ENCODE data around the gene PCDHGB6.
A peak's percentile ranks its signal among the peaks of the same experiment; 100 is the strongest.
"Not testable (repeated sequence)": the region's sequence is repeated elsewhere in the genome, so short reads cannot be mapped to it uniquely, and the experiment has no call there.

PCDHGB6 gene

GRCh38 chr5:141407790-141408505 is at the start of gene PCDHGB6:
Gene PCDHGB6, plus strand, starts transcription at chr5:141408021. Its CDS starts 182 bp downstream, at chr5:141408203.
- not testable (repeated sequence) for H3K36me3 Mint-ChIP-seq; H3K27ac Mint-ChIP-seq; DNase-seq (ENCODE audit: low spot score in 2 of 2); H3K4me1 Mint-ChIP-seq
- ATAC-seq: peak; percentile 54
- peaks cover 15% of the 10 kb centered on the region for H3K9me3 Mint-ChIP-seq
- peak within 1 kb of the TSS; percentile 38 for H3K4me3 Mint-ChIP-seq

- H3K9me3 Mint-ChIP-seq: peaks cover 10% of the 10 kb centered on the region
- H3K4me3 Mint-ChIP-seq: peak within 1 kb of the TSS; percentile 74
- DNase-seq (ENCODE audit: low spot score in 2 of 2) (no peak), ATAC-seq (peak; percentile 28)
- peaks cover 6% of the 10 kb centered on the region for H3K4me1 Mint-ChIP-seq
- peak within 1 kb of the TSS; percentile 63 for H3K27ac Mint-ChIP-seq
- H3K36me3 Mint-ChIP-seq: no peaks in the 10 kb centered on the region
Measured at GRCh38 chr5:141359790-141360426, 47.9 kb upstream of the PCDHGB6 start, which contains the start of gene PCDHGB2. Gene PCDHGB2, plus strand, starts transcription at chr5:141359994. Its CDS starts 142 bp downstream, at chr5:141360136.

GRCh38 chr5:141360685-141361084 is 47.1 kb upstream of the PCDHGB6 start:
- H3K9me3 Mint-ChIP-seq: peaks cover 16% of the 10 kb centered on the region
- H3K4me1 Mint-ChIP-seq: peaks cover 6% of the 10 kb centered on the region
- H3K27ac Mint-ChIP-seq: no peak overlapping the region
- H3K4me3 Mint-ChIP-seq: no peak overlapping the region
- ATAC-seq (no peak), DNase-seq (ENCODE audit: low spot score in 2 of 2) (no peak)
- no peaks in the 10 kb centered on the region for H3K36me3 Mint-ChIP-seq

- Mint-ChIP-seq H3K9me3 (peaks cover 17% of the 10 kb centered on the region), H3K27ac (no peak overlapping the region), H3K4me3 (no peak overlapping the region), H3K4me1 (peaks cover 6% of the 10 kb centered on the region), H3K36me3 (no peaks in the 10 kb centered on the region)
- DNase-seq (ENCODE audit: low spot score in 2 of 2) (no peak), ATAC-seq (no peak)
Measured at GRCh38 chr5:141362719-141363118, 45.1 kb upstream of the PCDHGB6 start.

- H3K27ac Mint-ChIP-seq: no peak within 1 kb of the TSS
- DNase-seq (ENCODE audit: low spot score in 2 of 2): no peak
- no peak for ATAC-seq
- no peaks in the 10 kb centered on the region for H3K36me3 Mint-ChIP-seq
- no peak within 1 kb of the TSS for H3K4me3 Mint-ChIP-seq
- peaks cover 17% of the 10 kb centered on the region for H3K9me3 Mint-ChIP-seq
- H3K4me1 Mint-ChIP-seq: peaks cover 6% of the 10 kb centered on the region
Measured at GRCh38 chr5:141363952-141364660, 43.7 kb upstream of the PCDHGB6 start, which contains the start of gene PCDHGA5. Gene PCDHGA5, plus strand, starts transcription at chr5:141364162. Its CDS starts 169 bp downstream, at chr5:141364331.

GRCh38 chr5:141366016-141366896 is 41.6 kb upstream of the PCDHGB6 start:
- no peak overlapping the region for H3K27ac Mint-ChIP-seq
- H3K4me1 Mint-ChIP-seq: peaks cover 6% of the 10 kb centered on the region
- H3K36me3 Mint-ChIP-seq: no peaks in the 10 kb centered on the region
- DNase-seq (ENCODE audit: low spot score in 2 of 2) (no peak), ATAC-seq (no peak)
- no peak overlapping the region for H3K4me3 Mint-ChIP-seq
- peaks cover 17% of the 10 kb centered on the region for H3K9me3 Mint-ChIP-seq

- Mint-ChIP-seq H3K27ac (no peak within 1 kb of the TSS), H3K4me1 (peaks cover 6% of the 10 kb centered on the region), H3K36me3 (no peaks in the 10 kb centered on the region), H3K4me3 (peak within 1 kb of the TSS; percentile 77), H3K9me3 (peaks cover 17% of the 10 kb centered on the region)
- DNase-seq (ENCODE audit: low spot score in 2 of 2) (no peak), ATAC-seq (peak; percentile 68)
Measured at GRCh38 chr5:141369994-141370848, 37.6 kb upstream of the PCDHGB6 start, which contains the start of gene PCDHGB3. Gene PCDHGB3, plus strand, starts transcription at chr5:141370242. Its CDS starts 153 bp downstream, at chr5:141370395.

- peaks cover 11% of the 10 kb centered on the region for H3K9me3 Mint-ChIP-seq
- no peak overlapping the region for H3K27ac Mint-ChIP-seq
- H3K4me3 Mint-ChIP-seq: no peak overlapping the region
- no peaks in the 10 kb centered on the region for H3K36me3 Mint-ChIP-seq
- H3K4me1 Mint-ChIP-seq: peaks cover 6% of the 10 kb centered on the region
- DNase-seq (ENCODE audit: low spot score in 2 of 2) (no peak), ATAC-seq (no peak)
Measured at GRCh38 chr5:141371572-141372475, 36.0 kb upstream of the PCDHGB6 start.

GRCh38 chr5:141373673-141374317 is 34.0 kb upstream of the PCDHGB6 start, which contains the start of gene PCDHGA6:
Gene PCDHGA6, plus strand, starts transcription at chr5:141373891. Its CDS starts 193 bp downstream, at chr5:141374084.
- H3K4me1 Mint-ChIP-seq: peaks cover 6% of the 10 kb centered on the region
- H3K36me3 Mint-ChIP-seq: no peaks in the 10 kb centered on the region
- peak within 1 kb of the TSS; percentile 20 for H3K4me3 Mint-ChIP-seq
- DNase-seq (ENCODE audit: low spot score in 2 of 2) (no peak), ATAC-seq (no peak)
- peaks cover 11% of the 10 kb centered on the region for H3K9me3 Mint-ChIP-seq
- H3K27ac Mint-ChIP-seq: no peak within 1 kb of the TSS

- peaks cover 9% of the 10 kb centered on the region for H3K9me3 Mint-ChIP-seq
Measured at GRCh38 chr5:141374627-141375026, 33.2 kb upstream of the PCDHGB6 start.

GRCh38 chr5:141375444-141376155 is 32.2 kb upstream of the PCDHGB6 start:
- not testable (repeated sequence) for H3K4me3 Mint-ChIP-seq; DNase-seq (ENCODE audit: low spot score in 2 of 2); H3K27ac Mint-ChIP-seq; H3K9me3 Mint-ChIP-seq; ATAC-seq; H3K36me3 Mint-ChIP-seq; H3K4me1 Mint-ChIP-seq

More at GRCh38 chr5:141374627-141375026, 33.2 kb upstream of the PCDHGB6 start:
- peaks cover 6% of the 10 kb centered on the region for H3K4me1 Mint-ChIP-seq
- H3K27ac Mint-ChIP-seq: no peak overlapping the region
- no peak for ATAC-seq
- no peak overlapping the region for H3K4me3 Mint-ChIP-seq
- H3K36me3 Mint-ChIP-seq: no peaks in the 10 kb centered on the region
- DNase-seq (ENCODE audit: low spot score in 2 of 2): no peak
